A549 treated with Mapracorat at 1 μM for 4 hours (cell line): Measurements from ENCODE around the gene PLIN1. TPM values are rescaled to one million over a fixed set of nuclear protein-coding genes. Genes with fewer than 3 reads are reported as not detected.

Source experiments
- total RNA-seq: library from RNA; stranded (reverse); fragments of 200-300 nt; extraction: Qiagen RNA extraction; gene quantifications from 5 replicates; pipeline ENCODE4 v1.2.3, GENCODE V29; 2022

PLIN1 gene
- 0.06 to 0.17 TPM (median 0.14 TPM) in 4 of 5 replicates, not detected in the other for total RNA-seq

GRCh38 chr15:89679212-89679611 lies at the start of gene PLIN1:
PLIN1 (minus strand) TSS chr15:89679367; CDS start chr15:89677489, 1,878 bp downstream.

GRCh38 chr15:89690276-89691218 lies 11.4 kb upstream of the PLIN1 start, which contains the start of the genes PEX11A and WDR93:
PEX11A (minus strand) TSS chr15:89690754; CDS start chr15:89690632, 122 bp downstream.
WDR93 (plus strand) TSS chr15:89690811; CDS start chr15:89701747, 10,936 bp downstream.

DNA sequence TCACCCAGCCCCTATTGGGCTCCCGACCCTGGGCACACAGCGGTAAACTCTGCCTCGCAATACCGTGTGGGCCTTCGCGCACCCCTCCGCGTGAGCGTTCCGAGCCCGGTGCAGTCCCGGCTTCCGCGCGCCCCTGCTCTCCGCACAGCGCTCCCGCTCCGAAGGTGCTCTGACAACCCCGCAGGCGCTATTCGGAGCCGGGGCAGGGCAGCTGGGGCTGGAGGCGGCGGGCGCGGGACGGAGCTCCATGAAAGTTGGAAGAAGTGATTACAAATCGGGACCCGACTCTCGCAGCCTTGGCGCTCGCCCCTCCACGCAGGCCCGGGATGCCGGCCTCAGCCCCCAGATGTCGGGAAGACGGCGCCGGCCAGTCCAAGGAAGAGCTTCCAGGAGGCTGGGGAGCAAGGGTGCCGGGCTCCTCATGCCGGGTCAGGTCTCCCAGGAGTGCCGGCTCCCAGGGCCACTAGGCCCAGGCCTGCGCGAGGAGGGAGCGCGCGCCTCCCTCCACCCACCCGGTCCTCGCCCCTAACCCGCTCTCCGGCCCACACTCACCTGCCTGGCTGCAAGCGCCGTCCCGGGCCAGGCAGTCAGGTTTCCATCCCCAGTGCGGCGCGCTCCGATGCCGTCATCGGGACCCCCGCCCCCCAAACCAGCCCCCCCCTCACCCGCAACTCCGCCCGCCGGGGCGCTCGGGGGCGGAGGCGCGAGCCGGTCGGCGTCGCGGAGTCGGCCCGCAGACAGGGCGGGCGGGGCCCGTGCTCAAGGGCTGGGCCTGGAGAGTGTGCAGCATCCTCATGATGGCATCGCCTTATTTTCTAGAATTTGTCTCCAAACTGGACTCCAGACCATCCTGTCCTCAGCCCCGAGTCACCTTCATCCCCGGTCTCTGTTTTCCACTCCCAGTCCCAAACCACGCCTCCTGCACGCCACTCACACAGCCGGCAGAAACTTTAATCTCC lies 24.0 kb downstream of the PLIN1 start, which contains the start of gene KIF7:
Gene KIF7 (minus strand): TSS at position 621 of the 959 bp plus-strand sequence. CDS start 2,537 bp downstream, outside the sequence.

Other genes starting within 250 kb of the PLIN1 start
- gene RHCG, start 182.8 kb downstream of the PLIN1 start, total RNA-seq, result 35.5 to 49.8 TPM (median 39.6 TPM) in 5 replicates
- 10.9 to 13.5 TPM (median 12.0 TPM) in 5 replicates for gene TICRR, start 103.9 kb downstream of the PLIN1 start, total RNA-seq
- 3.2 to 5.0 TPM (median 4.4 TPM) in 5 replicates for gene KIF7, start 23.9 kb downstream of the PLIN1 start, total RNA-seq
- 6.2 to 9.3 TPM (median 7.9 TPM) in 5 replicates for gene PEX11A, start 11.4 kb upstream of the PLIN1 start, total RNA-seq
- 0.07 to 0.25 TPM (median 0.19 TPM) in 5 replicates for gene WDR93, start 11.4 kb upstream of the PLIN1 start, total RNA-seq
- gene MESP1, start 71.9 kb upstream of the PLIN1 start, total RNA-seq, result 1.7 to 8.1 TPM (median 5.5 TPM) in 5 replicates
- gene MESP2, start 97.0 kb upstream of the PLIN1 start, total RNA-seq, result 0.27 to 0.72 TPM (median 0.46 TPM) in 5 replicates
- gene ANPEP, start 135.5 kb upstream of the PLIN1 start, total RNA-seq, result 63.9 to 92.0 TPM (median 75.4 TPM) in 5 replicates
- 33.2 to 62.5 TPM (median 38.2 TPM) in 5 replicates for gene AP3S2, start 214.6 kb upstream of the PLIN1 start, total RNA-seq
- gene ARPIN, start 233.6 kb upstream of the PLIN1 start, total RNA-seq, result 10.1 to 14.3 TPM (median 11.4 TPM) in 5 replicates